ENCODE results near the gene SERBP1. TPM values are rescaled to one million over a fixed set of nuclear protein-coding genes. Genes with fewer than 3 reads are reported as not detected.
"Not testable (repeated sequence)": the region's sequence is repeated elsewhere in the genome, so short reads cannot be mapped to it uniquely, and the experiment has no call there.

Gene SERBP1
- total RNA-seq, 1 donor from 2014 or later, result 167 TPM

DNA sequence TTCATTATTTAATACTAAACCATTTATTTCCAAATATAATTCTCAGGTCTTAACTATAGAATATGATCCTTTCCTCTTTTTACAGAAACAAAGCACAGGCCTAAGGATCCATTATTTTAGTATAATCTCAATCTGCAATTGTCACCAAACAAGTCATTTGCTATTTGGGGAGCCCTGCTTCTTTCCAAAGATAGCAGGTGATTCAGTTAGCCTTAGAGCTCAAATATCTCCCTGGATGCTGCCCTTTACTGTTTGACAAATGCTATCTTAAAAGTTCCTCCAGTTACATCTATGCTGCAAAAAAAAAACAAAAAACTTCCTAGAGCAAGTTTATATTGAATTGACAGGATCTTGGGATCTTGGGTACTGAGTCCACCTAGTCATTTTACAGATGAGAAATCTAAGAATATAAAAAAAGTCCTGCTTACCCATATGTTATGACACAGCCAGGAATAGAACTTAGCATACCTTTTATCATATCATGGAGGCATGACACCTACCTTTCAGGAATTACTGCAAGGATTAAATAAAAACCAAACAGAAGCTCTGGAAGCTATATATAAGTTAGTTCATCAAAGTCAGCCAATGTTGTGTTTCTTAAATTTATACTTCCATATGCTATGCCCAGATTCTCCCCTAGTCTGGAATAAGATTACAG, 9.2 kb downstream of the SERBP1 start:
- H3K36me3 ChIP-seq, result peaks cover 0 to 100% of the 10 kb centered on the region in 2 donors
- DNase-seq (ENCODE audit: extremely low spot score in 2 of 2), result no peak

DNA sequence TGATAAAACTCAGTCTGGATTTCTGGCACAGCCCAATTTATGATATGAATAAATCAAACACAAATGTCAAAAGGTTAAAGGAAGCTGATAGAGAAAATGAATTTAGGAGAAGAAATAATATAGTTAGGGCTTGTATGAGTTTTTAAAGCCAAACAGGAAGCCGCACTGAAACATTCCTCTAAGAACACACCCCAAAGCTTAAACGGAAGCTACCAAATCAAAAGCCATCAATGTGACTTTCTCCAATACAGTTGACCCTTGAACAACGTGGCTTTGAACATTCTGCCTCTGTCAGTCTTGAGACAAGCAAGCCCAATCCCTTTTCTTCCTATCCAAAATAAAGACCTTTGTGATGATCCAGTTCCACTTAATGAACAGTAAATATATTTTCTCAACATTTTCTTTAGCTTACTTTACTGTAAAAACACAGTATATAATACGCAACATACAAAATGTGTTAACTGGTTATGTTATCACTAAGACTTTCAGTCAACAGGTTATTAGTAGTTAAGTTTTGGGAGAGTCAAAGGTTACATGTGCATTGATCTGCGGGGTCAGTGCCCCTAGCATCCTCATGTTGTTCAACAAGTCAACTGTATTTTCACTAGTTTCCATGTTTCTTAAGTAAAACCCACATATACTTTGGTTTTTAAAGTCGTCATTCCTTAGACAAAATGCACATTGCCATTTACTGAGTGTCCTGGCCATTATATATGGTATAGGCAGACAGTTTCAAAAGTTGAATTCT, 11.2 kb downstream of the SERBP1 start:
- no peaks in the 10 kb centered on the region for H3K27me3 ChIP-seq
- no peaks in the 10 kb centered on the region for H3K9me3 ChIP-seq
- DNase-seq (ENCODE audit: extremely low spot score in 2 of 2), result no peak
- intact Hi-C loops (cut with DNase I), result no loop called here
- H3K4me3 ChIP-seq, result no peak overlapping the region
- peaks cover 13% of the 10 kb centered on the region for H3K4me1 ChIP-seq
- TF ChIP-seq POLR2AphosphoS5 (IDR thresholded peaks at IDR 0.05; ENCODE audit: insufficient read depth in 1 of 2, low read depth in 1 of 2) (no peak), POLR2A (IDR thresholded peaks at IDR 0.05) (no peak)
- TF ChIP-seq, protein P1, sequence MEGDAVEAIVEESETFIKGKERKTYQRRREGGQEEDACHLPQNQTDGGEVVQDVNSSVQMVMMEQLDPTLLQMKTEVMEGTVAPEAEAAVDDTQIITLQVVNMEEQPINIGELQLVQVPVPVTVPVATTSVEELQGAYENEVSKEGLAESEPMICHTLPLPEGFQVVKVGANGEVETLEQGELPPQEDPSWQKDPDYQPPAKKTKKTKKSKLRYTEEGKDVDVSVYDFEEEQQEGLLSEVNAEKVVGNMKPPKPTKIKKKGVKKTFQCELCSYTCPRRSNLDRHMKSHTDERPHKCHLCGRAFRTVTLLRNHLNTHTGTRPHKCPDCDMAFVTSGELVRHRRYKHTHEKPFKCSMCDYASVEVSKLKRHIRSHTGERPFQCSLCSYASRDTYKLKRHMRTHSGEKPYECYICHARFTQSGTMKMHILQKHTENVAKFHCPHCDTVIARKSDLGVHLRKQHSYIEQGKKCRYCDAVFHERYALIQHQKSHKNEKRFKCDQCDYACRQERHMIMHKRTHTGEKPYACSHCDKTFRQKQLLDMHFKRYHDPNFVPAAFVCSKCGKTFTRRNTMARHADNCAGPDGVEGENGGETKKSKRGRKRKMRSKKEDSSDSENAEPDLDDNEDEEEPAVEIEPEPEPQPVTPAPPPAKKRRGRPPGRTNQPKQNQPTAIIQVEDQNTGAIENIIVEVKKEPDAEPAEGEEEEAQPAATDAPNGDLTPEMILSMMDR (IDR thresholded peaks at IDR 0.05), result no peak
- H3K27ac ChIP-seq, result no peak overlapping the region
- peaks cover 0 to 100% of the 10 kb centered on the region in 2 donors for H3K36me3 ChIP-seq

More for the DNA sequence above, 9.2 kb downstream of the SERBP1 start:
- H3K27me3 ChIP-seq, result no peaks in the 10 kb centered on the region
- TF ChIP-seq, protein P1 (IDR thresholded peaks at IDR 0.05), result no peak
- TF ChIP-seq POLR2A (IDR thresholded peaks at IDR 0.05), result no peak
- no peak for TF ChIP-seq POLR2AphosphoS5 (IDR thresholded peaks at IDR 0.05; ENCODE audit: insufficient read depth in 1 of 2, low read depth in 1 of 2)
- intact Hi-C loops (cut with DNase I), result no loop called here
- peaks cover 21% of the 10 kb centered on the region for H3K4me1 ChIP-seq
- H3K4me3 ChIP-seq, result no peak overlapping the region
- H3K9me3 ChIP-seq, result no peaks in the 10 kb centered on the region
- H3K27ac ChIP-seq, result no peak overlapping the region

DNA sequence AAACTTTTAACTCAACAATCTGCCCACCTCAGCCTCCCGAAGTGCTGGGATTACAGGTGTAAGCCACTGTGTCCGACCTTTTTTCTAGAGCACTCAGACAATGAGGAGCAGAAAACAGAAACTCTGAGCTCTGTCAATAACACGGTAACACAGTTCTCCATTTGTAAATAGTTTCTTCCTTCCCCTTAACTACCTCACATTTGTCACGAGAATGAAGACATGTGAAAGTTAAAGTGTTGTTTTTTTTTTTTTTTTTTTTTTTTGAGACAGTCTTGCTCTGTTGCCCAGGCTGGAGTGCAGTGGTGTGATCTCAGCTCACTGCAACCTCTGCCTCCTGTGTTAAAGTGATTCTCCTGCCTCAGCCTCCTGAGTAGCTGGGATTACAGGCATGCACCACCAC, 12.5 kb downstream of the SERBP1 start:
- peaks cover 0 to 99% of the 10 kb centered on the region in 2 donors for H3K36me3 ChIP-seq
- peaks cover 13% of the 10 kb centered on the region for H3K4me1 ChIP-seq
- H3K9me3 ChIP-seq; DNase-seq (ENCODE audit: extremely low spot score in 2 of 2); H3K4me3 ChIP-seq; intact Hi-C loops (cut with DNase I); H3K27ac ChIP-seq; H3K27me3 ChIP-seq: not testable (repeated sequence)

DNA sequence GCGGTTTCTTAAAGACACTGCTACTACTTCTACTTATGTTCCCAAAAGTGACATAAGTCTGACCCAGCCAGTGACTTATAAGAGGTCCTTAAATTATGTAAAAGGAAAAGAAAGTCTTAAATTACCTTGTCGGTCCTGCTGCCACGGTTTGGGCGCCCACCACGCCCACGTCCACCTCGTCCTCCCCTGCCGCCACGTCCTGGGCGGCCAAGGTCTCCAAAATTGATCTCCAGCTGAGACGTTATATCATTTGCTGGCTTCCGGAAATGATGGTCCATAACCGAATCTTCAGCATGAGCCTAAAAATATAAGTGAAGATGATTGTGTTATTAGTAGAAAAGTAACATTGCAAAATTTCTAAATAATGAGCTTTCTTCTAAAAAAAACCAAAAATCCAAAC, 15.2 kb downstream of the SERBP1 start:
- Histone ChIP-seq H3K4me3 (no peak overlapping the region), H3K9me3 (no peaks in the 10 kb centered on the region), H3K27ac (no peak overlapping the region), H3K27me3 (no peaks in the 10 kb centered on the region), H3K36me3 (peaks cover 0 to 94% of the 10 kb centered on the region in 2 donors), H3K4me1 (peaks cover 21% of the 10 kb centered on the region)
- intact Hi-C loops (cut with DNase I), result no loop called here
- no peak for DNase-seq (ENCODE audit: extremely low spot score in 2 of 2)
- TF ChIP-seq, protein P1 (IDR thresholded peaks at IDR 0.05), result no peak
- TF ChIP-seq POLR2AphosphoS5 (IDR thresholded peaks at IDR 0.05; ENCODE audit: insufficient read depth in 1 of 2, low read depth in 1 of 2) (no peak), POLR2A (IDR thresholded peaks at IDR 0.05) (no peak)

DNA sequence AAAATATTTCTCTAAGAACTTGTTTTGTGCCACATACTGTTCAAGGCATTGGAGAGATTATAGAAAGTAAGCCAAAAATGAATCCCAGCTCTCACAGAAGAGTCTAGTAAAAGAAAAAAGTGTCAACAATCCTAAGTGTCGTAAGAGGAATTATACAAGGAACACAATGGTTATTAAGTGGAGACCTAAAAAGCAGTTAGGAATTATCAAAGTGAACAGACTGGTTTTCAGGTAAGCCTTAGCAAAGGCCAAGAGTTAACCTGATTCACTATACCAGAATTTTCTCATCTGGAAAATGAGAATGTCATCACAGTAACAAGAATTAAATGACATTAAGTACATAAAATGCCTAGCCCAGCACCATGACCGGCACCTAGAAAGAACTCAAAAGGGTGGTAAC, 15.6 kb downstream of the SERBP1 start:
- H3K4me1 ChIP-seq, result peaks cover 25% of the 10 kb centered on the region
- no peak for DNase-seq (ENCODE audit: extremely low spot score in 2 of 2)
- no peaks in the 10 kb centered on the region for H3K27me3 ChIP-seq
- no peak overlapping the region for H3K27ac ChIP-seq
- H3K9me3 ChIP-seq, result no peaks in the 10 kb centered on the region
- TF ChIP-seq POLR2A (IDR thresholded peaks at IDR 0.05), result no peak
- TF ChIP-seq POLR2AphosphoS5 (IDR thresholded peaks at IDR 0.05; ENCODE audit: insufficient read depth in 1 of 2, low read depth in 1 of 2), result peak in 1 of 2 donors; percentile 54
- intact Hi-C loops (cut with DNase I), result no loop called here
- H3K36me3 ChIP-seq, result peaks cover 0 to 92% of the 10 kb centered on the region in 2 donors
- H3K4me3 ChIP-seq, result no peak overlapping the region

DNA sequence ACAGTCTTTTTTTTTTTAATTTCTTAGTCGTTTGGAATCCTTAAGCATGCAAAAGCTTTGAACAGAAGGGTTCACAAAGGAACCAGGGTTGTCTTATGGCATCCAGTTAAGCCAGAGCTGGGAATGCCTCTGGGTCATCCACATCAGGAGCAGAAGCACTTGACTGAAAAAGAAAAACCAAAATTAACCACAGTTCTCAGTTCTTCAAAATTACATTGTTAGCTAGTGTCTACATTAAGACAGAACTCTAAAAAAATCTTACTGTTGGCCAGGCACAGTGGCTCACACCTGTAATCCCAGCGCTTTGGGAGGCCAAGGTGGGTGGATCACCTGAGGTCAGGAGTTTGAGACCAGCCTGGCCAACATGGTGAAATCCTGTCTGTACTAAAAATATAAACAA, 17.1 kb downstream of the SERBP1 start:
- H3K9me3 ChIP-seq; DNase-seq (ENCODE audit: extremely low spot score in 2 of 2); intact Hi-C loops (cut with DNase I); H3K4me3 ChIP-seq; H3K27me3 ChIP-seq; H3K27ac ChIP-seq: not testable (repeated sequence)
- H3K36me3 ChIP-seq, result peaks cover 0 to 77% of the 10 kb centered on the region in 2 donors
- peaks cover 34% of the 10 kb centered on the region for H3K4me1 ChIP-seq

Data from vagina (tissue), 2 donors.